PFSK-1 (cell line): Measurements from ENCODE around the gene CHAC1.

Experiments
- FOXP2 ChIP-seq: optimal IDR thresholded peaks from 2 replicates; pipeline ENCODE3; 2011; ENCODE audit warnings: borderline replicate concordance, control low read depth, inconsistent platforms; ENCODE audit not compliant: insufficient read depth; ENCODE audit errors: extremely low read length, extremely low read depth
- POLR2AphosphoS5 ChIP-seq: IDR thresholded peaks from 2 replicates; pipeline ENCODE4 v1.6.1; 2012; ENCODE audit warnings: low read depth, mild to moderate bottlenecking, control low read depth, low read length, moderate library complexity
- REST ChIP-seq, 2 experiments: IDR thresholded peaks; 2 replicates each; pipeline versions ENCODE4 v1.6.1 to v1.8.0; 2011 to 2012; ENCODE audit warnings: low read depth in 2 of 2, low read length in 2 of 2, control low read depth in 1 of 2, inconsistent platforms in 1 of 2, mild to moderate bottlenecking in 1 of 2, moderate library complexity in 1 of 2; ENCODE audit not compliant: insufficient read depth in 1 of 2
- SIN3A ChIP-seq: IDR thresholded peaks from 2 replicates; pipeline ENCODE4 v1.6.1; 2012; ENCODE audit warnings: mild to moderate bottlenecking, low read length, moderate library complexity, borderline replicate concordance; ENCODE audit not compliant: insufficient read depth
- TAF1 ChIP-seq: IDR thresholded peaks from 2 replicates; pipeline ENCODE4 v1.6.1; 2012; ENCODE audit warnings: low read length, control low read depth, borderline replicate concordance; ENCODE audit not compliant: insufficient read depth

CHAC1 gene

GRCh38 chr15:40957581-40958051 lies 4.3 kb downstream of the CHAC1 start:
- TF ChIP-seq TAF1, result no peak
- no peak for TF ChIP-seq FOXP2
- TF ChIP-seq POLR2AphosphoS5, result 0 out of 2 replicates have a peak, but pooled peaks have one; percentile 22
- no peak for TF ChIP-seq REST (IDR thresholded peaks at IDR 0.05; ENCODE audit: insufficient read depth in 1 of 2, low read depth in 2 of 2, low read length in 2 of 2)

DNA sequence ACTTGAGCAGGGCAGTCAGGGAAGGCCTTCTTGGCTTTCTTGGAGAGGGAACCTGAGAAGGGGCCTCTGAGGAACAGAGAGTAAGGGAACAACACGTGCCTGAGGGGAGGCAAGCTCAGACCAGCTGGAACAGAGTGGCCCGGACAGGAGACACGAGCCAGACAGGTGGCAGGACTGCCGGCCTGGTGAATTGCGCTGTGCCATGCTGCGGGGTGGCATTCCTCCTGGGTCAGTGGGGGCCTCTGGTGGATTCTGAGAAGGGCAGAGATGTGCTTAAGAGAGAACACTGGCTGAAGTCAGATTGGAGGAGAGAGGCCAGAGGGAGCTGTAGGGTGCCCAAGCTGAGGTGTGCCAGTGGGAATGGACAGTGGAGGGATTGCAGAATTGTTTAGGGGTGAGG lies 4.9 kb downstream of the CHAC1 start:
- TF ChIP-seq TAF1, result no peak
- TF ChIP-seq REST (IDR thresholded peaks at IDR 0.05; ENCODE audit: insufficient read depth in 1 of 2, low read depth in 2 of 2, low read length in 2 of 2), result no peak
- TF ChIP-seq SIN3A, result no peak
- TF ChIP-seq POLR2AphosphoS5, result no peak
- no peak for TF ChIP-seq FOXP2

DNA sequence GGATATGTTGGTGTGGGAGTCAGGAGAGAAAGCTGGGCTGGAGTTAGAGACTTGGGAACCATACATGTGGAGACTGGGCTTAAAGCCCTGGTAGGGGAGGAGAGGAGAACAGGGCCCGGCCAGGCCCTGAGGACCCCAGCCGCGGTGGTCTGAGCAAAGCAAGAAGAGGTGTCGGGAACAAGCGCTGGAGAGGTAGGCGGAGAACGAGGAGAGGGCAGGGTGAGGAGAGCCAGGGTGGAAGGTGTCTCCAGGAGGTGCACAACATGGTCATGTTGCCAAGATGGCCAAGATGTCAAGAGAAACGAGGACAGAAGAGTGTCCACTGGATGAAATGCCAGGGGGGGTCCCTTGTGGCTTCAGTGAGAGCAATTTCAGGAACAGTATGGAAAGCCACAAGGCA lies 5.5 kb downstream of the CHAC1 start:
- TF ChIP-seq TAF1 (no peak), POLR2AphosphoS5 (no peak), FOXP2 (no peak), REST (IDR thresholded peaks at IDR 0.05; ENCODE audit: insufficient read depth in 1 of 2, low read depth in 2 of 2, low read length in 2 of 2) (no peak), SIN3A (no peak)

- TF ChIP-seq REST (IDR thresholded peaks at IDR 0.05; ENCODE audit: insufficient read depth in 1 of 2, low read depth in 2 of 2, low read length in 2 of 2), result no peak
- TF ChIP-seq POLR2AphosphoS5, result no peak
- no peak for TF ChIP-seq FOXP2
- TF ChIP-seq SIN3A, result no peak
- TF ChIP-seq TAF1, result no peak
Measured at GRCh38 chr15:40959331-40960141, 6.3 kb downstream of the CHAC1 start.
